ENCODE results near the gene UAP1L1.

GRCh38 chr9:137041124-137041523 is 36.2 kb upstream of the UAP1L1 start:
- TF ChIP-seq CTCF (IDR thresholded peaks at IDR 0.05; ENCODE audit: low read depth, low read length, missing input control) (no peak), SP1 (IDR thresholded peaks at IDR 0.05) (no peak), HNF4G (IDR thresholded peaks at IDR 0.05) (no peak), RAD21 (IDR thresholded peaks at IDR 0.05) (no peak), MAX (IDR thresholded peaks at IDR 0.05) (no peak), ZBTB33 (IDR thresholded peaks at IDR 0.05) (no peak), EGR1 (IDR thresholded peaks at IDR 0.05; ENCODE audit: low read depth in 2 of 2) (no peak), TAF1 (conservative IDR thresholded peaks at IDR 0.05) (no peak), GABPA (IDR thresholded peaks at IDR 0.05 in 1 of 2, conservative IDR thresholded peaks at IDR 0.05 in 1 of 2) (no peak)

Data from liver (tissue), 3 donors.